ENCODE data around the gene HECTD1.
"Not testable (repeated sequence)": the region's sequence is repeated elsewhere in the genome, so short reads cannot be mapped to it uniquely, and the experiment has no call there.

The HECTD1 gene

GRCh38 chr14:31207755-31208545 is at the start of gene HECTD1:
Gene HECTD1 (minus strand): TSS chr14:31207793. CDS start chr14:31205936, 1,857 bp downstream.
- DNase-seq, result peak; percentile 89

GRCh38 chr14:31257244-31257553 is 49.6 kb upstream of the HECTD1 start:
- DNase-seq, result no peak

- no peak for DNase-seq
Measured at GRCh38 chr14:31256534-31257243, 49.1 kb upstream of the HECTD1 start.

GRCh38 chr14:31255918-31256317 is 48.3 kb upstream of the HECTD1 start:
- DNase-seq, result not testable (repeated sequence)

- DNase-seq, result no peak
Measured at GRCh38 chr14:31255286-31255685, 47.7 kb upstream of the HECTD1 start.

GRCh38 chr14:31253746-31254471 is 46.3 kb upstream of the HECTD1 start:
- no peak for DNase-seq

- no peak for DNase-seq
Measured at GRCh38 chr14:31252865-31253264, 45.3 kb upstream of the HECTD1 start.

- DNase-seq, result no peak
Measured at GRCh38 chr14:31251028-31251958, 43.7 kb upstream of the HECTD1 start.

- DNase-seq, result no peak
Measured at GRCh38 chr14:31244626-31245025, 37.0 kb upstream of the HECTD1 start.

- no peak for DNase-seq
Measured at GRCh38 chr14:31243860-31244259, 36.3 kb upstream of the HECTD1 start.

GRCh38 chr14:31242161-31242940 is 34.8 kb upstream of the HECTD1 start:
- not testable (repeated sequence) for DNase-seq

- DNase-seq, result no peak
Measured at GRCh38 chr14:31241450-31242114, 34.0 kb upstream of the HECTD1 start.

GRCh38 chr14:31239741-31240140 is 32.1 kb upstream of the HECTD1 start:
- no peak for DNase-seq

- DNase-seq, result no peak
Measured at GRCh38 chr14:31235462-31235861, 27.9 kb upstream of the HECTD1 start.

- DNase-seq, result no peak
Measured at GRCh38 chr14:31232081-31232480, 24.5 kb upstream of the HECTD1 start.

- not testable (repeated sequence) for DNase-seq
Measured at GRCh38 chr14:31231272-31231671, 23.7 kb upstream of the HECTD1 start.

GRCh38 chr14:31230573-31230958 is 23.0 kb upstream of the HECTD1 start:
- DNase-seq, result no peak

- DNase-seq, result no peak
Measured at GRCh38 chr14:31229638-31230572, 22.3 kb upstream of the HECTD1 start.

- no peak for DNase-seq
Measured at GRCh38 chr14:31229009-31229408, 21.4 kb upstream of the HECTD1 start.

- DNase-seq, result no peak
Measured at GRCh38 chr14:31228533-31228932, 20.9 kb upstream of the HECTD1 start.

Data from activated CD4-positive, CD25-positive, alpha-beta regulatory T cell treated with anti-CD3 and anti-CD28 coated beads, Interleukin-2, amount 50 U/mL, for 72 hours (primary cell).